ENCODE measurements around the gene TLL2.

The TLL2 gene

DNA sequence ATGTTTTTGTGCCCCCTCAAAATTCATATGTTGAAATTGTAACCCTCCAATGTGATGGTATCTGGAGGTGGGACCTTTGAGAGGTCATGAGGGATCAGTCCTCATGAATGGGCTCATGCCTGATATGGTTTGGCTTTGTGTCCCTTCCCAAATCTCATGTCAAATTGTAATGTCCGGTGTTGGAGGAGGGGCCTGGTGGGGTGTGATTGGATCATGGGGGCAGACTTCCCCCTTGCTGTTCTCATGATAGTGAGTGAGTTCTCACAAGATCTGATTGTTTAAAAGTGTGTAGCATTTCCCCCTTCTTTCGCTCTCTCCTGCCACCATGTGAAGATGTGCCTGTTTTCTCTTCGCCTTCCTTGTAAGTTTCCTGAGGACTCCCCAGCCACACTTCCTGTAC, 53.4 kb downstream of the TLL2 start:
- no peak for DNase-seq

GRCh38 chr10:96457341-96457740, 56.4 kb downstream of the TLL2 start:
- no peak for DNase-seq

DNA sequence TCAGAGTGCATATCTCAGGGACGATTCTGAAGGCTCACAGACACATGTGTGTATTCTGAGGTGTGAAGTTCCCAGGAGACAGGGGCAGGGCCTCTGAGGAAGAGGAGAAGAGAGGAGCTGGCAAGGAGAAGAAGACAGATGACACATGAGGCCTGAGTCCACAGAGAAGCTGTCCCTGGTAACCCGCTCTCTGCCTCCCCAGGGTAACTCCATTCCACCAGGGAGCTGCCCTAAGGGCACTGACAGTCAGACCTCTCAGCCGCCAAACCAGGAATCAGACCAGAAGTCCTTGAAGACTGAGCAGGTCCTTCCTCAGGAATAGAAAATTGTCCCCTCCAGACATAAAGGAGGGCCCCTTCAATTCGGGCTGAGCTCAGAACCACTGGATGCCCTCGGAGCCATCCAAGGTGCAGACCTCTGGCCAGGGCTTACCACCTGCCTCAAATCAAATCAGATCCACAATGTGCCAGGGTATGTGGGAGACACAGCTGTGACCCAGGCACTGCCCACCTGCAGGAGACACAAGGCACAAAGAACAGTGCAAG, 57.4 kb downstream of the TLL2 start:
- DNase-seq, result no peak

DNA sequence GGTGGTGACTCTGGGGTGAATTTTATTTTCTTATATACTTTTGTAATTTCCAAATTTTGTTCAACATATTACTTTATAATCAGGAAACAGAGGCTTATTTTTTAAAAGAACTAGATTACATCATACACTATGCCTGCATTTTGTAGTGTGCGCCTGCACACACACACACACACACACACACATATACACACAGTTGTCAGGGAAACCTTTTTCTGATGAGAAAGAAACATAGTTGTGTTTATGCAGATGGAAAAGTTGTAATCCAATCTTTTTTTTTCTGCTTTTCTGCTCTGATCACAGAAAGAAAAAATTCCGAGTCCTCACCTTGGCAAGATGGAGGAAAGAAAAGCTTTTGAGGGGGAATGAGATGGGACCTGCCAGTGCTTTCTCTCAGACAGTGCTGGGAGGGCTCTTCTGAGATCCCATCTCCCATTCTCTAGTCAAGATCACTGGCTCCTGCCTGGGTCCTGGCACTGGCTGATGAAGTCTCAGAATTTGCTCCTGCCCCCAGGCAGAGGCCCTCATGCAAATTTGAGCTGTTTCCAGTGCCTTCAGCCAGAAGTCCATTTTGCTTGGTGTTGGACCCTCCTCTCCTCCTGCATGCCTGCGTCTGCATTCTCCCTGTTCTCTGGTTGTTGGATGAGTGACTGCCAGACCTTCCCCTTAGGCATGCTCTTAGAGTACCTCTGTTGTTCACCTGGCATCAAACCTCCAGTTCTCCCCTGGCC, 59.7 kb downstream of the TLL2 start:
- DNase-seq, result no peak

DNA sequence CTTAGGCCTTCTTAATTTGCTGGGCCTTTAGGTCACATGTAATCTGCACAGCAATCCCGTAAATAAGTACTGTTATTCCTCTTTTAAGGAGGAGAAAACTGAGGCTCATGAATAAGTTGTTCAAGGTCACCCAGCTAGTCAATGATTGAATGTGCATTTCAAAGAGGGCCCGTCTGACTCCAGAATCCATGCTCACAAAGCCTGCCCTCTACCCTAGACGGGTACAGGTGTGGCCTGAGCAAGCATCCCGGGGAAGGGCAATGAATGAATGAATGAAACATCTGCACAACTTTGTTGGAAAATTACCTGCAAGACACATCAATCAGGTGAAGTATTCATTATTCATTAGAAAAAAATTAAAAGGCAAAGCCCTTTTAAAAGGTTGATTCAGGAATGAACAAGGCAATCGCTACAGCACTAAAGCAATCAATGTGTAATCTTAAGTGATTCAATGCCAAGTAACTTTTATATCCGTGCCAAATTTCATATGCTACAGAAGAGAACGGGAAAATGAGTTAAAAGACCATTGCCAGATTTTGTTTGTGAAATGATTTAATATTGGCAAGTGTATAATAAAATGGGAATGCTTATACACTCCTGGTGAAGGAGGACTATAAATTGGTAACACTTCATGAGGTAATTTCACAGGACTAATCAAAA, 61.1 kb downstream of the TLL2 start:
- no peak for DNase-seq

GRCh38 chr10:96450529-96451207, 63.1 kb downstream of the TLL2 start:
- DNase-seq, result no peak

- no peak for DNase-seq
Observed at GRCh38 chr10:96448558-96448957, 65.2 kb downstream of the TLL2 start.

DNA sequence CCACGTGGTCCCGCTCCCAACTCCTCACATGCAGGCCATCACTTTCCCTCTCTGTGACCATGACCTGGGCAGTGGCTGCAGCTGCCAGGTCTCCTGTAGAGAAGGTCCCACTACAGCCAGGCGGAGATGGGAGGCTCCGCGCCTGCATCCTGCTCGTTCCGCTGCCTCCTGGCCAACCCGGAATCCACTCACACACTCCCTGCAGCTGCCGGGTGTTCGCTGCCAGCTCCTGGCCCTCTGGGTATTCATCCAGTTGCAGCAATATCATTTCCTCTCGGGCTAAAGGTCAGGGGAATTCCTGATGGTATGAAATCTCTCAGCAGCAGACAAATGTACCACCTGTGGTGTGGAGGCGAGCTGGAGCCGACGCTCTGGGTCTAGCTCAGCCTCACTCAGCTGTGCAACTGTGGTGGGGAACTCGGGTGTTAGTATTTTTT, 65.7 kb downstream of the TLL2 start:
- no peak for DNase-seq

DNA sequence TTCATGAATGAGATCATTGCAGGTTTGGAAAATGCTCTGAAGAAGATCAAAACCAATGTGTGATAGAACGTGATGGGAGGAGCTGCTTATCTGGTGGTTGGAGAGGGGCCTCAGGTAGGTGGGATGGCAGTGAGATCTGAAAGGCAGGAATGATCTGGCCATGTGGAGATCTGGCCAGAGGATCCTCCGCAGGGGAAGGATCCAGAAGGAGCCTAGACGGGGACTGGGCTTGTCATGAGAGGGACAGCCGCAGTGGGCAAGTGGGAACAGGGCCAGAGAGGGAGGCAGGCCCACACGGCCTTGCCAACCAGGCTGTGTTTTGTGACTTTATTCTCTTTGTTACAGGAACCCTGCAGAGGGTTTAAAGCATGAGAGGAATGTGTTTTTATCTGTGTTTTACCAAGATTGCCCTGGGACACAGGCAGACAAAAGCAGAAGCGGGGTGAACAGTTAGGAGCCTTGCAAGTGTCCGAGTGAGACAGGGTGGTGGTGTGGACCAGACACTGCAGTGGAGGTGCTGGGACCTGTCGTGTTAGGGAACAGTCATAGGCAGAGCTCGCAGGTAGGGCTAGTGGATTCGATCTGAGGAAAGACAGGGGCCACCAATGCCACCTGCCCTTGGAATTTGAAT, 66.6 kb downstream of the TLL2 start:
- no peak for DNase-seq

DNA sequence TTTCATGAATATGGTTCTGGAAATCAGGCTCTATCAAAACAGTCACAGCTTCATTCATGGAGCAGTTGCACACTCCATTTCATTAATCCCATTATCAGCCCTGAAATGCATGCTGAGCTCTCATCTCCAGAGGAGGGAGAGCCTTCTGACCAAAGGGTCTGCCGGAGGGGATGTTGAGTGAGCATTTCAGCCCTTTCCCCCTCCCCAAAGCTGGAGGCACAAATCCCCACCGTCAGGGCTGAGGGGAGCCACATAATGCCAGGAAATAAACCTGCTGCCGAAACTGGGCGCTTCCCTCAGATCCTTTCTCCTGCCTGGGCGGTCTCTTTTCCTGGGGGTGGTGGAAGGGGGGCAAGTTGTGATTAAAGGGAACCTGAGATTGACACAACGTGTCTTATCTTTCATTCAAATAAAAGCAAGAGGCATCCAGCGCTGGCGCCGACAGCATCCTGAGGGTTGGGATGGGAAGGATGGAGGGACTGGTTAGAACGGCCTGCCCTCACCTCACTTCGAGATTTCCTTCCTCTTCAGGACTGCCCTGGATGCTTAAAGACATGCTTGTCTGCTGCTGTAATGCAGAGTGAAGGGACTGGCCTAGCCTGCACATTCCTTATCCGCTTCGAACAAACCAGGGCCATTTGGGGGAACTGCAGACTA, 71.6 kb downstream of the TLL2 start:
- DNase-seq, result no peak

DNA sequence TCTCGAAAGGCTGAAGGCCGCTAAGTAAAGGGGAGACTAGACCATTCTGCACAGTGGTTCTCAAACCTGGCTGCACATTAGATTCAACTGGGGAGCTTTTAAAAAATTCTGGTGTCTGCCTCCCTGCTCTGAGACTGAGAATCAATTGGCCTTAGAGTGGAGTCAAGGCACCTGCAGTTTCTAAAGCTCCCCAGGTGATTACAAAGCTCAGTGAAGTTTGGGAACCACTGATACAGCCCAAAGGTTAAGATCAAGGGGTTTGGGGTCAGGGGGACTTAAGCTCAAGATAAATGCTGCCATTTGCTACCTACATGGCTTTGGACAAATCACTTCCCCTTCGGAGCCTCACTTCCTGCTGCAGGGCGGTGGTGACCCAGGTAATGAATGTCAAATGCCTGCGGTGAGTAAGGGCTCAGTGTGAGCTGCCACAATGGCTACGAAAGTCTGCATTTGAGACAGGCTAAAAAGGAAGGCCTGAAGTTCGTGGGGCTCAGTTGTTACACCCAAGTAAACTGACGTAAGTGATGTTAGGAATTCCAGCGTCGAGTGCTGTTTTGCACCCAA, 72.3 kb downstream of the TLL2 start:
- no peak for DNase-seq

DNA sequence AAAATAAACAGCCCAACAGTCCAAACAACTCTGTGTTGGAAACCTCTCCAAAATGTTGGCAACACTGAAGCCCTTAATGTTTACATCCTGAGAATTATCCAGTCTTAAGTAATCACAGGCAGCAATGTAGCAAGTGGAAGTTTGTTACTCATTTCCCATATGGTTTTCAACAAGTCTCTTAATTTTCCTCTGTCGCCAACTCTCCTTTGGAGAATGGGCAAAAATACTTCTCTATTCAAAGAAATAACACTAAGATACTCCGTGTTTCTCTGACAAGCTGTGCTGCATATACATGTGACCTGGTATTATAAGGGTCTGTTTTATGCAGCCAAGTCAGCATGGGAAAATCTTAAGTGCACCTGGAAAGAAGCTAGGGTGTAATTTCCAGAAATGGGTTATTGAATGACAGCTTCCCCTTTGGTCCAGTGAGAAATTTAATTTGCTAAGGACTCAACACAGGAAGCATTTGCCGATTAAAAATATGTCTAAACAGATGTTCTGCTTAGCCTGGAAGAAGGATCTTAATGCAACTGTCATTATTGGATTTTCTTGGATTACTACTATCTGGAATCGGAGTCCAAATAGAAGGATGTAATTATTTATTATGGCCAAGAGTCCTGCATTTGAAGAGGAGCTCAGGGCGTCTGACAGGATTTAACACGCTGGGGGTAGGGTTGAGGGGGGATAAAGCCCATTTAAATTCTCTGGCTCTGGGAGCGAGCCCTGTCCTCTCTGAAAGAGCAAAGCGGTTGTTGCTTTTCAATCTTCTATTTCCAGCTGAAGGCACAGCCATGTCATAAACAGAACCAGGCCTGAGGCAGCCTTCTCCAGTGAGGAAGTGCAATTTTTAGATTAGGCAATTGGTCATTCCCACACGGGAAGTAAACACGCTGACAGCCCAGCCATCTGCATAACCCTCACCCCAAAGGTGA, 73.1 kb downstream of the TLL2 start:
- DNase-seq, result no peak

- no peak for DNase-seq
Observed at GRCh38 chr10:96439725-96440124, 74.0 kb downstream of the TLL2 start.

- no peak for DNase-seq
Observed at GRCh38 chr10:96436035-96436434, 77.7 kb downstream of the TLL2 start.

GRCh38 chr10:96431211-96431970, 82.3 kb downstream of the TLL2 start:
- DNase-seq, result no peak

DNA sequence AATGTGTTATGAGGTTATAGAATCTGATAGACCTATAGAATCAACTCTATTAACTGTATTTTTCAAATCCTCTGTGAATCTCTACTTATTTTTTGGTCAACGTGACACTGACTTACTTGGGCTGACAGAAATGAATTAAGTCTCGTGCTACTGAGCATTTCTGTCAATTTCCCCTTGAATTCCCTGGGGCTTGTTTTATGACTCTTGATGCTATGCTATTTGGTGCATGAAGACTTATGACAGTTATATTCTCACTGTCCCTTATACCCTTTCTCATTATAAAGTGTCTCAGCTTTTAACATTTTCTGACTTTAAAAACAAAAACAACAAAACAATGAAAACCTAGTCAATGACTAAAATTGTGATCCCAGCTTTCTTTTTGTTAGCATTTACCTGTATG, 86.4 kb downstream of the TLL2 start:
- DNase-seq, result no peak

GRCh38 chr10:96422525-96422924, 91.2 kb downstream of the TLL2 start:
- DNase-seq, result no peak

- DNase-seq, result no peak
Observed at GRCh38 chr10:96421995-96422394, 91.7 kb downstream of the TLL2 start.

DNA sequence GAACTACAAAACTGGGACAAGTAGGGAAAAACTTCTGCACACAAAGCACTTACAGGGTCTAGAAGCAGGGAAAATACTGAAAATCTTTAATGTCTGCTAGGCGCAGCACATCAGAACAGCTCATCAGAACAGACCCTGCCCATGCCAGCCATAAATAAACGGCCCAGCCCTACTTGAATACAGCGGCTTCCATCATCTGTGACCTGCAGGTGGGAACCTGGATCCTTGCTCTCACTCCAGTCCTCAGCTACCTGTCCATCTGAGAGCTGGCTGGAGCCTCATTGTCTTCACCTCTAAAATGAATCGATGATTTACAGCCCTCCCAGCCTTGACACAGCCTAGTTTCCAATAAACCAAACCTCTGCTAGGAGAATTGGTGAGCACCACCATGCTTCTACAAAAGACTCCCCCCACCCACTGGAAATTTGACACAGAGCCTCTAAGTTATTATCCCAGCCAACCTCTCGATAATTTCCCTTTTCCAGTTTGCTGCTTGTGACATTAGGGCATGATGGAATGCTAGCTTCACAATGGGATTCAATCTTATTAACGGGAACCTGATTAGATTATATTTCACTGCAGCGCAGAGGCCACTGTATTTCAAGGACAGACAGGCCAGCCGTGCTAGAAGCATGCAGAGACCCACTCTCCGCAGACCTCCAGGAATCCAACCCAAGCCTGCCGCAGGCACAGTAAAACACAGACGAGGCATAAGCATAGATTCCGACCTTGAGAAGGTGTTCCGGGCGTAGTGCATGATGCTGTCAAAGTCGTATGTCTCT, 93.3 kb downstream of the TLL2 start:
- no peak for DNase-seq

DNA sequence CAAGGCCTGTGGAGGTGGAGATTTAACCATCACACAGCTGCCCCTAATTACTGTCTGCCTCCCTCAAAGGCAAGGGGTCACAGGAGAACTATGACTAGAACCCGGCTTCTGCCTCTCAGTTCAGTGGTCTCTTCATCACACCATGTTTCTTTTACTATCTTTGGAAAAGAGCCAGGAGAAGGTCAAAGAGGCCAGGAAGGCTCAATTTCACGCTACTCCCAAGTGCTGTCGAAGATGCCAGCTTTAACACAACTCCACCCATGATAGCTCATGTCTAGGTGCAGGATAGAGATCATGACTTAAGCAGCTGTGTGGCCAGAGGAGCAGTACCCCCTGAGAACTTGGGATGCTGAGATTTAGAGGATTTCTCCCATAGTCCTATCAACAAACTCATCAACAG, 94.4 kb downstream of the TLL2 start:
- DNase-seq, result no peak

Data from activated CD4-positive, alpha-beta T cell treated with anti-CD3 and anti-CD28 coated beads for 48 hours (primary cell).